Left ventricle myocardium inferior (tissue), 1 donor: Measurements from ENCODE around the gene PBX3. TPM values are rescaled to one million over a fixed set of nuclear protein-coding genes. Genes with fewer than 3 reads are reported as not detected.

ENCODE experiments used
- DNase-seq: peaks from one replicate; pipeline ENCODE4 v3.0.0-alpha.2; 2020
- H3K27ac ChIP-seq: fragments of 200-600 bp; replicated peaks from 2 replicates; pipeline ENCODE4 v1.8.0; 2021
- H3K27me3 ChIP-seq: fragments of 200-600 bp; 2 replicates; pipeline ENCODE4 v1.8.0; 2021; ENCODE audit warnings: low read depth
- H3K36me3 ChIP-seq: fragments of 200-600 bp; 2 replicates; pipeline ENCODE4 v1.8.0; 2021
- H3K4me1 ChIP-seq: fragments of 200-600 bp; 2 replicates; pipeline ENCODE4 v1.8.0; 2021
- H3K4me3 ChIP-seq: fragments of 200-600 bp; 2 replicates; pipeline ENCODE4 v1.8.0; 2021; ENCODE audit warnings: mild to moderate bottlenecking, moderate library complexity
- H3K9me3 ChIP-seq: fragments of 200-600 bp; replicated peaks from 2 replicates; pipeline ENCODE4 v1.8.0; 2021
- CTCF ChIP-seq: fragments of 200-600 bp; IDR thresholded peaks from 2 replicates; pipeline ENCODE4 v1.8.0; 2021; ENCODE audit warnings: antibody characterized with exemption, mild to moderate bottlenecking, borderline replicate concordance
- intact Hi-C: fragments of 100-400 bp; cut with micrococcal nuclease; formaldehyde crosslinking; loops from one replicate; pipeline ENCODE4 v1.11.0; 2022
- total RNA-seq: library from RNA; stranded (reverse); fragmentation: NEBNext Ultra II Directional; extraction: Animal tissue kit (Norgen Biotek cat#: 25700); gene quantifications from one replicate; pipeline ENCODE4 v1.2.1, GENCODE V29; 2021
- donor health status: DM: no; HTN: yes; CAD: no; lungs with severe emphysema.

Gene PBX3
- total RNA-seq, 1 donor from 2014 or later: 44.2 TPM

- H3K27ac ChIP-seq: no peak overlapping the region
- no peaks in the 10 kb centered on the region for H3K9me3 ChIP-seq
- H3K27me3 ChIP-seq: no peaks in the 10 kb centered on the region
- TF ChIP-seq CTCF: no peak
- intact Hi-C loops: no loop called here
- no peak overlapping the region for H3K4me3 ChIP-seq
- peaks cover 37% of the 10 kb centered on the region for H3K4me1 ChIP-seq
- H3K36me3 ChIP-seq: no peaks in the 10 kb centered on the region
- no peak for DNase-seq
These were observed 2.2 kb upstream of the PBX3 start for GRCh38 chr9:125745018-125745417.

GRCh38 chr9:125745682-125746016 lies 1.5 kb upstream of the PBX3 start:
- Histone ChIP-seq H3K36me3 (no peaks in the 10 kb centered on the region), H3K9me3 (no peaks in the 10 kb centered on the region), H3K4me3 (peak overlapping the region; percentile 77), H3K27me3 (no peaks in the 10 kb centered on the region), H3K4me1 (peaks cover 42% of the 10 kb centered on the region), H3K27ac (peak overlapping the region; percentile 90)
- TF ChIP-seq CTCF: no peak
- intact Hi-C loops: no loop called here
- no peak for DNase-seq

GRCh38 chr9:125746017-125746773 lies 978 bp upstream of the PBX3 start:
- no peaks in the 10 kb centered on the region for H3K36me3 ChIP-seq
- H3K4me3 ChIP-seq: peak overlapping the region; percentile 77
- peak overlapping the region; percentile 90 for H3K27ac ChIP-seq
- peak; percentile 96 for DNase-seq
- H3K9me3 ChIP-seq: no peaks in the 10 kb centered on the region
- H3K27me3 ChIP-seq: no peaks in the 10 kb centered on the region
- TF ChIP-seq CTCF: no peak
- H3K4me1 ChIP-seq: peaks cover 48% of the 10 kb centered on the region
- intact Hi-C loops: no loop called here

GRCh38 chr9:125746774-125747052 lies 460 bp upstream of the PBX3 start:
- no peaks in the 10 kb centered on the region for H3K9me3 ChIP-seq
- intact Hi-C loops: no loop called here
- peak overlapping the region; percentile 90 for H3K27ac ChIP-seq
- H3K4me3 ChIP-seq: peak overlapping the region; percentile 77
- no peak for DNase-seq
- no peak for TF ChIP-seq CTCF
- no peaks in the 10 kb centered on the region for H3K36me3 ChIP-seq
- H3K4me1 ChIP-seq: peaks cover 53% of the 10 kb centered on the region
- no peaks in the 10 kb centered on the region for H3K27me3 ChIP-seq

- H3K36me3 ChIP-seq: no peaks in the 10 kb centered on the region
- H3K27ac ChIP-seq: peak overlapping the region; percentile 90
- no peaks in the 10 kb centered on the region for H3K9me3 ChIP-seq
- intact Hi-C loops: no loop called here
- peaks cover 65% of the 10 kb centered on the region for H3K4me1 ChIP-seq
- H3K4me3 ChIP-seq: peak overlapping the region; percentile 77
- peak; percentile 40 for DNase-seq
- H3K27me3 ChIP-seq: no peaks in the 10 kb centered on the region
- TF ChIP-seq CTCF: no peak
These were observed 732 bp downstream of the PBX3 start for GRCh38 chr9:125747765-125748445.
